Measurements from ENCODE around the gene CEP44. TPM values are rescaled to one million over a fixed set of nuclear protein-coding genes. Genes with fewer than 3 reads are reported as not detected.

Gene CEP44
- total and polyA plus RNA-seq, 10 of the 15 experiments (the other 5 are each of a cell fraction or from before 2014, with no cell fraction given), result 7.6 to 19.8 (median 14.2) TPM

- no peak for TF ChIP-seq REST (IDR thresholded peaks at IDR 0.05; ENCODE audit: low read depth, low read length)
- TF ChIP-seq MEF2B (IDR thresholded peaks at IDR 0.05; ENCODE audit: partially characterized antibody, poor library complexity, severe bottlenecking), result no peak
- no peak for TF ChIP-seq HSF1 (IDR thresholded peaks at IDR 0.05; ENCODE audit: low read depth, low read length)
- no peak for TF ChIP-seq BHLHE40 (IDR thresholded peaks at IDR 0.05; ENCODE audit: borderline replicate concordance in 1 of 2, low read depth in 2 of 2, low read length in 1 of 2)
Measured at GRCh38 chr4:174277433-174277832, 6.3 kb upstream of the CEP44 start (continued).

- H3K79me2 ChIP-seq (ENCODE audit: control insufficient read depth, insufficient read depth, low read length), result peaks cover 42% of the 10 kb centered on the region
- ChIA-PET POLR2A (interaction anchor here (0.8 to 1.7 kb wide), 2 partner anchors 11 to 35 kb away, joined by 3 to 8 read pairs; no protein-coding TSS in a partner anchor), CTCF (interaction anchor here (1.1 to 2.0 kb wide), 3 partner anchors 11 to 56 kb away, joined by 3 to 7 read pairs (median 4); no protein-coding TSS in a partner anchor), RAD21 (ENCODE audit: unreplicated experiment) (interaction anchor here (1.2 to 1.3 kb wide), 2 partner anchors 12 to 18 kb away, joined by 3 read pairs; no protein-coding TSS in a partner anchor), SMC1A (ENCODE audit: uncharacterized antibody, unreplicated experiment) (interaction anchor here (1.0 to 5.1 kb wide), 3 partner anchors 9 to 15 kb away, joined by 4 to 45 read pairs (median 8); no protein-coding TSS in a partner anchor)
- H3K27ac ChIP-seq (ENCODE audit: control insufficient read depth, insufficient read depth), result no peak overlapping the region
- H3K4me3 ChIP-seq, result no peak overlapping the region
- no peaks in the 10 kb centered on the region for H4K20me1 ChIP-seq (ENCODE audit: control insufficient read depth, insufficient read depth)
- DNase-seq (ENCODE audit: low read depth, low spot score) (no peak), FAIRE-seq (no peak), ATAC-seq (peak; percentile 42)
- H3K9ac ChIP-seq (ENCODE audit: control insufficient read depth, insufficient read depth, low read length), result no peak overlapping the region
- no peaks in the 10 kb centered on the region for H3K36me3 ChIP-seq (ENCODE audit: control insufficient read depth in 2 of 2, insufficient read depth in 2 of 2, low read length in 1 of 2)
- H3K9me3 ChIP-seq (replicated peaks; ENCODE audit: control insufficient read depth, insufficient read depth, low read length), result peaks cover 4% of the 10 kb centered on the region; the same call in 2 of the 3 replicates
- H2AFZ ChIP-seq (ENCODE audit: control insufficient read depth, low read depth, low read length), result no peak overlapping the region
- H3K4me2 ChIP-seq (ENCODE audit: control insufficient read depth, insufficient read depth), result no peak overlapping the region
- H3K27me3 ChIP-seq (replicated peaks in 1 of 2; ENCODE audit: control insufficient read depth in 2 of 2, insufficient read depth in 2 of 2, low read length in 1 of 2), result no peaks in the 10 kb centered on the region
- in situ Hi-C loops (cut with MboI) (no loop called here), intact Hi-C loops (cut with micrococcal nuclease; ENCODE audit: unreplicated experiment) (no loop called here)
- no TSS peak for BruUV-seq (replicated peaks)
- TF ChIP-seq MTA2 (IDR thresholded peaks at IDR 0.05; ENCODE audit: low read depth) (peak; percentile 56; the same call in 1 of the 2 replicates), NFXL1 (IDR thresholded peaks at IDR 0.05; ENCODE audit: borderline replicate concordance) (no peak), E2F4 (IDR thresholded peaks at IDR 0.05; ENCODE audit: low read depth, low read length) (no peak), POU2F2 (IDR thresholded peaks at IDR 0.05; ENCODE audit: borderline replicate concordance, low read depth, low read length) (no peak), PAX8 (IDR thresholded peaks at IDR 0.05) (no peak), FOXK2 (IDR thresholded peaks at IDR 0.05) (no peak), CBX5 (IDR thresholded peaks at IDR 0.05; ENCODE audit: low read depth) (no peak), RUNX3 (IDR thresholded peaks at IDR 0.05; ENCODE audit: low read length) (peak; percentile 20; the same call in 1 of the 2 replicates), CREB1 (IDR thresholded peaks at IDR 0.05; ENCODE audit: low read depth) (no peak), BHLHE40 (IDR thresholded peaks at IDR 0.05; ENCODE audit: borderline replicate concordance in 1 of 2, low read depth in 2 of 2, low read length in 1 of 2) (peak; percentile 24 to 28; a peak in 1 of 4 replicates)
- no peaks in the 10 kb centered on the region for H3K4me1 ChIP-seq (ENCODE audit: control insufficient read depth, insufficient read depth, low read length)
Measured at GRCh38 chr4:174278467-174278866, 5.2 kb upstream of the CEP44 start.
